Measurements from ENCODE around the gene ZNF524.

The ZNF524 gene

GRCh38 chr19:55642153-55643002, 42.3 kb downstream of the ZNF524 start:
- DNase-seq (ENCODE audit: low read depth): no peak

DNA sequence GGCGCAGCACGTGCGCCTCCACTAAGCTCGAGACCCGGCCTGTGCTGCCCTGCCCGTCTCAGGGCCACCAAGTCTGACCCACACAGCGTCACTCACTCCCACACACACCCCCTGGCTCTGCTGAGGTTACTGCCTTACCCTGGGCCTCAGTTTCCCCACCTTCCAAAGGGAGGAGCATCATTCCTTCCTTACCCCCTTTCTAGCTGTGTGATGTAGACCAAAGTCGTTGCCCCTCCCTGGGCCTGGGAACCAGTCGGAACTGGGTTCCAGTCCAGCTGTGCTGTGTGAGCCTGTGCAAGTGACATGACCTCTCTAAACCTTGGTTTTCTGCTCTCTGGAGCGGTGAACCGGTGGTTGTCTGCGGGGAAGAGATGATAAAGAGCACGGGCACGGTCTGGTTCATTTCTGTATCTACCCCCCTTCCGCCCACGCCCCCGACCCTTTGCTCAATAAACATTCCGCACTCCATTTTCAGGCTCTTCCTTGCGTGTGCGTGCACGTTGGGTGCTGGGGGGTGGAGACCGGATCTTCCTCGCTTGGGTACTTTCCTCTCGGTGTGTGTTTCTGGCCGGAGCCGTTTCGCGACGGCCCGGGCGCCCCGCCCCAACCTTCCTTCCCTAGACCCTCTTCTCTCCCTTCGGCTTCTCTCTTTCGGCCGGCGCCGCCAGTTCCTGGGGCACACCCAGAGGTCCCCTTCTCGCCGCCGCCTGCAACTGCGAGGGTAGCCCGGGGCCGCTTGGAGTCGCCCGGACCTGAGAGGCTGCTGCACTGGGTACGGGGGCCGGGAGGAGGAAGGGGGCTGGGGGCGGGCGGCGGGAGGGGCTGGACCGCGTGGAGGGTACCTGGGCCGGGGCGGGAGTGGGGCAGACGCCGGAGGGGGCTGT, 43.2 kb downstream of the ZNF524 start, which contains the start of gene ZNF581:
Gene ZNF581, plus strand, starts transcription at position 647 of the 884 bp plus-strand sequence. CDS start 923 bp downstream, outside the sequence.
- peak; percentile 74 for DNase-seq (ENCODE audit: low read depth)

GRCh38 chr19:55643887-55644176, 43.7 kb downstream of the ZNF524 start:
- no peak for DNase-seq (ENCODE audit: low read depth)

DNA sequence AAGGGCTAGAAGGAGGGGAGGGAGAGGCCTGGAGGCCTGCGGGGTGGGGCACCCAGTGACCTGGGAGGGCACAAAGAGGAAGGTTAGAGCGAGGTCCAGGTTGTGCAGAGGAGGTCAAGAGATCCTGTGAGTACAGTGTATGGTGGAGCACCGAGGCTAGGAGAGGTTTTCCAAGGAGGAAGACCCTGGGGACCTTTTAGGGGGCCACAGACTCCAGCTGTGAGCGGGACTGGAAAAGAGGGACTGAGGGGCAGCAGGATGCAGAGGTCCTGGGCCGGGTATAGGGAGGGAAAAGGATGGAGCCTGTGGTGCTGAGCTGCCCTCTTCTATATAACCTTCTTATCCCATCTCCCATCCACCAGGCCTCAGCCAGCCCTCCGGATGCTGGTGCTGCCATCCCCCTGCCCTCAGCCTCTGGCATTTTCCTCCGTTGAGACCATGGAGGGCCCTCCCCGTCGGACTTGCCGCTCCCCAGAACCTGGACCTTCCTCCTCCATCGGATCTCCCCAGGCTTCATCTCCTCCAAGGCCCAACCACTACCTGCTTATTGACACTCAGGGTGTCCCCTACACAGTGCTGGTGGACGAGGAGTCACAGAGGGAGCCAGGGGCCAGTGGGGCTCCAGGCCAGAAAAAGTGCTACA, 44.2 kb downstream of the ZNF524 start:
- DNase-seq (ENCODE audit: low read depth): no peak

- no peak for DNase-seq (ENCODE audit: low read depth)
Observed at GRCh38 chr19:55644842-55645511, 44.9 kb downstream of the ZNF524 start.

DNA sequence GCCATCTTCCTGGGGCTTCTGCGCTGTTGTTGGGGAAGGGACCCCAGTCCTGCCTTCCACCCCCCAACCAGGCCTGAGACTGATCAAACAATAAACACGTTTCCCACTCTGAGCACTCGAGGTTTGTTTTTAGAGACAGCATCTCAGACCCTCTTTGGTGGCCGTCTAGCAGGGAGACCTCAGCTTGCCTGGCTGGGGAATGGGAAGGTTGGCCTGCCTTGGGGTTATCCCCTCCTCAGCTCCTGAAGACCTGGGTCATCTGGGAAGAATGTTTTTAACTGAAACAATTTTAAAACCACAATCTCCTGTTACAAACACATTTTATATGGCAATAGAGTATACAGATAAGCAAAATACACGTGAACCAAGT, 45.4 kb downstream of the ZNF524 start:
- no peak for DNase-seq (ENCODE audit: low read depth)

DNA sequence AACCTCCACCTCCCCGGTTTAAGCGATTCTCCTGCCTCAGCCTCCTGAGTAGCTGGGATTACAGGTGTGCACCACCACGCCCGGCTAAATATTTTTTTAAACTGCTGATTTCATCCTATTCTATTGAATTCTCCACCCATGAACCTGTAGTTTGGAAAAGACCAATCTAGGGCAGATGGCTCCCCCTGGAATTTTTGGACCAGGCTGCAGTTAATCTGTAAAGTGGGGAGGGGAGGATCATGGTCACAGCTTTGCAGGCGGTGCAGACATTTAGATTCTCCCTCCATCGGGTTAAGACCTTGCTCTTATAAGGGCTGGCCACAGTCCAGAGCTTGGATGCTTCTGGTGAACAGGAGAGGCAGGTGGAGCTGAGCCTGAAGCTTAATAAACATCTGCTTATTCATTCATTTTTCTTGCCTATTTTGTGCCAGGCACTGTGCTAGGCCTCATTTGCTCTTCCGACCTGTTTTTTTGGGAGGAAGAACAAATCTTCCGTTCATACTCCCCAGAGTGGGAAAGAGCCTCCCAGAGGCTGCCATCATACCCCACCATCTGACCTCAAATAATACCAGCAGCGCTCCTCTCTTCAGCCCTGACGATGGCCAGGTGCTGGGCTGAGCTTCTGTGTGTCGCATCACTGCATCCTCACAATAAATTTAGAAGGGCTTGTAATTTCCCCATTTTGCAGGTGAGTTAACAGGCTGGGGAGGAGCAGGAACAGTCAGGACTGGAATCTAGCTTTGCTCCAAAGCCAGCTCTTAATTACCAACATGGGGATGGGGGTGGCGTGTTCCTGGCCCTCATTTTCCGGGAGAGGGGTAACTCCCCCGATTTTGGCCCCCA, 47.0 kb downstream of the ZNF524 start:
- DNase-seq (ENCODE audit: low read depth): no peak

DNA sequence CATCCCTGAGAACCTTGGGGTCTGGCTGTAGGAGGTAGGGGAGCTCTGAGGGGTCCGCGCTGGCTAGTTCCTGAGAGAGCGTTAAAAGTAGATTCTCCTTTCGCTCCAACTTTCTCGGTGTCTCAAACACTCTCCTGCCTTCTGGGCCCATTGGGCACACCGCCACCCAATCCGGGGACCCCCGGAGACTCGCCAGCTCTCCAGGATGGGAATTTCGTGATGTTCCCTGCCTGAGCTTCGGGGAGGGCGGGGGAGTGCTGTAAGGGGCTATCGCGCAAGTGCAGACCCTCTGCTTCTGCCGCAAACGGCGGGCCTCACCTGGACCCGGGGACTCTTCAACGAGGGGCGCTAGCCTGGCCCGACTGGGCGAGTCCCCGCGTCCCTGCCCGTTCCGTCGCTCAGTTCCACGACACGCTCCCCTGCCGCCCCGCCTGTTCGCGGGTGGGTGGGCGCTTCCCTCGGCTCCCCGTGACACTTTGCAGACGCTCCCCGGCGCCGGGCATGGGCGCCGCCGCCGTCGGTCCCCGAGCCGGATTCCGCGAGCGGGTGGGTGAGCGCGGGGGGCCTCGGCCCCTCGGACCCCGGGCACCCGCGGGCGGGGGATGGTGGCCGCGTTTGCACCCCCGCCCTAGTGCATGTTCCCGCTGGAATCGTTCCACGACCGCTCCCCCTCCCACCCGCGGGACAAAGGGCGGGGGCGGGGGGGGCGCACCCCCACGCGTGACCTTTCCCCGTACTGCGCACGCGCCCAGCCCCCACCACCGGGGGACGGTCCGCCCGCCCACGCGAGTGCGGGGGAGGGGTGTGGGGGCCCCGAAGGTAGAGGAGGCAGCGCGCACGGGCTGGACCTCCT, 47.9 kb downstream of the ZNF524 start, which contains the start of gene CCDC106:
Gene CCDC106, plus strand, starts transcription at position 481 of the 853 bp plus-strand sequence. CDS start 835 bp downstream, outside the sequence.
- no peak for DNase-seq (ENCODE audit: low read depth)

GRCh38 chr19:55648585-55649267, 48.6 kb downstream of the ZNF524 start:
- no peak for DNase-seq (ENCODE audit: low read depth)

DNA sequence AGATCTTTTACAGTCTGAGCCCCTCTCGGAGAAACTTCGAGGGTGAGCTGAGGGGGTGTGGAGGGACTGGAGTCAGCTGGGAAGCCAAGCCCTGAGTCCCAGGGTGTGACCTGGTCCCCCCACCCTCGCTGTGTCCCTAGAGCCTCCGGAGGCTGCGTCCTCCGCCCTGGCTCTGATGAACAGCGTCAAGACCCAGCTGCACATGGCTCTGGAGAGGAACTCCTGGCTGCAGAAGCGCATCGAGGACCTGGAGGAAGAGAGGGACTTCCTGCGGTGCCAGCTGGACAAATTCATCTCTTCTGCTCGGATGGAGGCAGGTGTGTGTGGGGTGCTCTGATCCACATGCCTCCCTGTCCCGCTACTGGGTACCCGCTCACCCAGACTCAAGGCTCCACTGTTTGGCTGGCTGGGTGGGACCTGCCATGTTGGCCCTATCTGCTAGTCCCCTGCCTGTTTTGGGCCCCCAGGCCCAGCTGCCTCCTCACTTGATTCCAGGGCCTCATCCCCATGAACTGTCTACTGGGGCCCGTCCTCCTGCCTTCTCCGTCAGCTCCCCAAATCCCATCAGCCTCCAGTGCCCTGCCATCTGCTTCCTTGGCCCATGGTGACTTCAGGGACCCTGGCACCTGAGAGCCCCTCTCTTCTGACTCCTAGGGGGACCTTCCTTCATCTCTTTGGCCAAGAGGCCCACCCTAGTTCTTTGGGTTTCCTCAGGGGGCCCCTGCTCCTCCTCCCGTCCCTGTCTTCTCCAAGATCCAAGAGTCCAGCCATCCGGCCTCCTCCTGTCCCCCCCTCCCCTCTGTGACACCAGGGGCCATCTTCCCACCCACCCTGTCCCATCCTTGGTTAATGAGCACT, 49.4 kb downstream of the ZNF524 start:
- DNase-seq (ENCODE audit: low read depth): no peak

GRCh38 chr19:55650126-55650557, 50.1 kb downstream of the ZNF524 start:
- DNase-seq (ENCODE audit: low read depth): no peak

- DNase-seq (ENCODE audit: low read depth): no peak
Observed at GRCh38 chr19:55650602-55651230, 50.6 kb downstream of the ZNF524 start.

GRCh38 chr19:55651236-55651635, 51.1 kb downstream of the ZNF524 start:
- no peak for DNase-seq (ENCODE audit: low read depth)

- no peak for DNase-seq (ENCODE audit: low read depth)
Observed at GRCh38 chr19:55652311-55653128, 52.4 kb downstream of the ZNF524 start.

Data from activated T-helper 9 cell treated with anti-CD3 and anti-CD28 coated beads, Interleukin-2, amount 50 U/mL, for 16 hours (primary cell).